Measurements from ENCODE around the gene ATP2B3.

DNA sequence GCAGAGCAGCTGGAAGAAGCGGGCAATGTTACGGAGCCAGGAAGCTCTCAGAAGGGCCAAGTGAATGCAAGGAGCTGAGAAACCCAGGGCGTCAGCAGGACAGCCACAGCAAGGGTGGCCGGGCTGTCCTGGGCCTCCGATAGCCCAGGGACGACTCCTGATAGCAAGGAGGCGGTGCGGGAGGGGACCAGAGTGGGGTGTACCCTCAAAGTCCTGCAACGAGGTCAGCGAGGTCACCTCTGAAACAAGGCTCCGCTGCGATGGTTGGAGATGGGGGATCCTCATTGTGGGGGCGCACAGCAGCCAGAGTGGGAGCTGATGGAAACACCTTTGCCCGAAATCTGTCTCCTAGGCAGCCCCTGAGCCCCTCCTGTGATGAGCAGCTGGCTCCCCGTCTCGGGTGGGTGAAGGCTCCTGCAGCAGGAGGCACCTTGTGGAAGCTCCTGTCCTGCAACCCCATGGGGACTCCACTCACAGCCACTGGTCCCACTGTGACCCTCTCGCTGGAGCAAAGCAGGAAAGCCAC lies 85.8 kb downstream of the ATP2B3 start:
- TF ChIP-seq EZH2phosphoT487 (IDR thresholded peaks at IDR 0.05; ENCODE audit: low read length) = no peak
- no peak for TF ChIP-seq CTCF (IDR thresholded peaks at IDR 0.05; ENCODE audit: low read length)
- TF ChIP-seq EZH2 (optimal IDR thresholded peaks at IDR 0.05; ENCODE audit: low read depth, low read length) = no peak
